HepG2 (cell line): ENCODE measurements around the gene ATAD3C. TPM values are rescaled to one million over a fixed set of nuclear protein-coding genes. Genes with fewer than 3 reads are reported as not detected.

Source experiments
- BORCS8-MEF2B ChIP-seq: sonication (generic); formaldehyde crosslinking; IDR thresholded peaks from 2 replicates; pipeline ENCODE4 v1.8.0; 2022; ENCODE audit warnings: mild to moderate bottlenecking, missing genetic modification reagents
- EHMT2 ChIP-seq: fragments of 200-600 bp; sonication (generic); IDR thresholded peaks from 2 replicates; pipeline ENCODE4 v1.7.0; 2017; ENCODE audit warnings: antibody characterized with exemption, low read depth, low read length, borderline replicate concordance
- ELF3 ChIP-seq: IDR thresholded peaks from 2 replicates; pipeline ENCODE4 v1.6.1; 2016; ENCODE audit warnings: missing genetic modification reagents, missing compliant biosample characterization
- FOXO1 ChIP-seq: sonication (generic); formaldehyde crosslinking; IDR thresholded peaks from 2 replicates; pipeline ENCODE4 v1.4.0; 2020; ENCODE audit warnings: missing genetic modification reagents
- HES4 ChIP-seq: sonication (generic); formaldehyde crosslinking; IDR thresholded peaks from 2 replicates; pipeline ENCODE4 v1.9.0; 2021; ENCODE audit warnings: mild to moderate bottlenecking, missing genetic modification reagents, borderline replicate concordance
- HNRNPUL1 ChIP-seq: fragments of 200-400 bp; formaldehyde crosslinking; IDR thresholded peaks from 2 replicates; pipeline ENCODE4 v1.6.1; 2017; ENCODE audit warnings: low read depth, mild to moderate bottlenecking, low read length, moderate library complexity
- MAX ChIP-seq: IDR thresholded peaks from 2 replicates; pipeline ENCODE4 v1.6.1; 2012; ENCODE audit warnings: inconsistent platforms
- NCOA2 ChIP-seq: sonication (generic); formaldehyde crosslinking; IDR thresholded peaks from 2 replicates; pipeline ENCODE4 v1.8.0; 2022; ENCODE audit warnings: inconsistent platforms
- NFYC ChIP-seq: IDR thresholded peaks from 2 replicates; pipeline ENCODE4 v1.6.1; 2016; ENCODE audit warnings: missing genetic modification reagents, missing compliant biosample characterization
- PRPF4 ChIP-seq: fragments of 200-400 bp; formaldehyde crosslinking; IDR thresholded peaks from 2 replicates; pipeline ENCODE4 v1.6.1; 2016; ENCODE audit warnings: low read length, low read depth; ENCODE audit not compliant: poor library complexity, severe bottlenecking
- RNF219 ChIP-seq: sonication (generic); formaldehyde crosslinking; IDR thresholded peaks from 2 replicates; pipeline ENCODE4 v1.5.0; 2020; ENCODE audit warnings: mild to moderate bottlenecking, missing genetic modification reagents
- SALL1 ChIP-seq: sonication (generic); formaldehyde crosslinking; IDR thresholded peaks from 2 replicates; pipeline ENCODE4 v1.8.0; 2022; ENCODE audit warnings: mild to moderate bottlenecking, missing genetic modification reagents
- ZFP36 ChIP-seq: fragments of 150-350 bp; IDR thresholded peaks from 2 replicates; pipeline ENCODE4 v1.6.1; 2018; ENCODE audit warnings: borderline replicate concordance, low read length, low read depth; ENCODE audit not compliant: partially characterized antibody
- ZNF501 ChIP-seq: sonication (generic); formaldehyde crosslinking; IDR thresholded peaks from 2 replicates; pipeline ENCODE4 v1.5.1; 2020; ENCODE audit warnings: mild to moderate bottlenecking, moderate library complexity, missing genetic modification reagents
- ZNF792 ChIP-seq: IDR thresholded peaks from 2 replicates; pipeline ENCODE4 v1.6.1; 2016
- ZNF850 ChIP-seq: sonication (generic); formaldehyde crosslinking; conservative IDR thresholded peaks from 2 replicates; pipeline ENCODE4 v1.9.0; 2021; ENCODE audit warnings: mild to moderate bottlenecking, missing genetic modification reagents
- polyA plus RNA-seq, 8 experiments: library from polyadenylated mRNA; depleted of rRNA in 3 of 8; stranded (reverse) in 7 of 8; unstranded in 1 of 8; fragments of >200 nt; fragmentation: Illumina TruSeq in 4 of 8; extraction: Trizol in 4 of 8; gene quantifications; 2 replicates each; pipeline versions ENCODE4 v1.2.1 to v1.2.3, GENCODE V29; 2011 to 2016; ENCODE audit warnings: low read depth in 4 of 8, missing spikeins in 1 of 8, mixed read lengths in 1 of 8; ENCODE audit not compliant: insufficient read depth in 1 of 8
- total RNA-seq, 5 experiments: library from RNA; depleted of rRNA; stranded (reverse); fragments of >200 nt; fragmentation: Illumina TruSeq; extraction: Trizol; gene quantifications; 2 replicates each; pipeline ENCODE4 v1.2.3, GENCODE V29; 2016; ENCODE audit warnings: low read depth in 1 of 5
- TF ChIP-seq, protein P1 (sequence below), 2 experiments: IDR thresholded peaks; 2 replicates each; pipeline ENCODE4 v1.6.1; 2011 to 2012; ENCODE audit warnings: low read length in 2 of 2, borderline replicate concordance in 1 of 2, low read depth in 1 of 2, mild to moderate bottlenecking in 1 of 2, moderate library complexity in 1 of 2
- TF ChIP-seq, protein P2 (sequence below): sonication (generic); formaldehyde crosslinking; IDR thresholded peaks from 2 replicates; pipeline ENCODE4 v1.8.0; 2022; ENCODE audit warnings: missing genetic modification reagents, mild to moderate bottlenecking, inconsistent platforms, borderline replicate concordance
- TF ChIP-seq, protein P3 (sequence below): sonication (generic); formaldehyde crosslinking; conservative IDR thresholded peaks from 2 replicates; pipeline ENCODE4 v1.4.0; 2020; ENCODE audit warnings: missing genetic modification reagents

Gene ATAD3C
- total and polyA plus RNA-seq, 2 of the 13 experiments (the other 11 are each of a cell fraction or from before 2014, with no cell fraction given) = 2.4 to 3.2 TPM

GRCh38 chr1:1511533-1512285, 62.2 kb downstream of the ATAD3C start, which contains the start of gene ATAD3A (continued):
- TF ChIP-seq RNF219 (no peak), NFYC (CRISPR knock-in tag) (peak; percentile 91), ZNF792 (CRISPR knock-in tag) (peak; percentile 40; the same call in 1 of the 2 replicates), ZNF850 (CRISPR knock-in tag) (no peak), NCOA2 (CRISPR knock-in tag) (peak; percentile 48; the same call in 1 of the 2 replicates), FOXO1 (CRISPR knock-in tag) (no peak; the same call in 1 of the 2 replicates), BORCS8-MEF2B (CRISPR knock-in tag) (peak; percentile 41; the same call in 1 of the 2 replicates), HNRNPUL1 (peak; percentile 59; the same call in 1 of the 2 replicates), MAX (peak; percentile 80), ZFP36 (no peak), EHMT2 (no peak), ZNF501 (peak; percentile 76), PRPF4 (no peak), SALL1 (CRISPR knock-in tag) (peak; percentile 85), ELF3 (CRISPR knock-in tag) (peak; percentile 67), HES4 (CRISPR knock-in tag) (0 out of 2 replicates have a peak, but pooled peaks have one; percentile 38)
- TF ChIP-seq, protein P1, sequence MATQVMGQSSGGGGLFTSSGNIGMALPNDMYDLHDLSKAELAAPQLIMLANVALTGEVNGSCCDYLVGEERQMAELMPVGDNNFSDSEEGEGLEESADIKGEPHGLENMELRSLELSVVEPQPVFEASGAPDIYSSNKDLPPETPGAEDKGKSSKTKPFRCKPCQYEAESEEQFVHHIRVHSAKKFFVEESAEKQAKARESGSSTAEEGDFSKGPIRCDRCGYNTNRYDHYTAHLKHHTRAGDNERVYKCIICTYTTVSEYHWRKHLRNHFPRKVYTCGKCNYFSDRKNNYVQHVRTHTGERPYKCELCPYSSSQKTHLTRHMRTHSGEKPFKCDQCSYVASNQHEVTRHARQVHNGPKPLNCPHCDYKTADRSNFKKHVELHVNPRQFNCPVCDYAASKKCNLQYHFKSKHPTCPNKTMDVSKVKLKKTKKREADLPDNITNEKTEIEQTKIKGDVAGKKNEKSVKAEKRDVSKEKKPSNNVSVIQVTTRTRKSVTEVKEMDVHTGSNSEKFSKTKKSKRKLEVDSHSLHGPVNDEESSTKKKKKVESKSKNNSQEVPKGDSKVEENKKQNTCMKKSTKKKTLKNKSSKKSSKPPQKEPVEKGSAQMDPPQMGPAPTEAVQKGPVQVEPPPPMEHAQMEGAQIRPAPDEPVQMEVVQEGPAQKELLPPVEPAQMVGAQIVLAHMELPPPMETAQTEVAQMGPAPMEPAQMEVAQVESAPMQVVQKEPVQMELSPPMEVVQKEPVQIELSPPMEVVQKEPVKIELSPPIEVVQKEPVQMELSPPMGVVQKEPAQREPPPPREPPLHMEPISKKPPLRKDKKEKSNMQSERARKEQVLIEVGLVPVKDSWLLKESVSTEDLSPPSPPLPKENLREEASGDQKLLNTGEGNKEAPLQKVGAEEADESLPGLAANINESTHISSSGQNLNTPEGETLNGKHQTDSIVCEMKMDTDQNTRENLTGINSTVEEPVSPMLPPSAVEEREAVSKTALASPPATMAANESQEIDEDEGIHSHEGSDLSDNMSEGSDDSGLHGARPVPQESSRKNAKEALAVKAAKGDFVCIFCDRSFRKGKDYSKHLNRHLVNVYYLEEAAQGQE (IDR thresholded peaks at IDR 0.05; ENCODE audit: borderline replicate concordance in 1 of 2, low read depth in 1 of 2, low read length in 2 of 2) = 0 out of 4 replicates have a peak, but pooled peaks of 1 of the 2 experiments have one; percentile 50
- TF ChIP-seq, protein P2, sequence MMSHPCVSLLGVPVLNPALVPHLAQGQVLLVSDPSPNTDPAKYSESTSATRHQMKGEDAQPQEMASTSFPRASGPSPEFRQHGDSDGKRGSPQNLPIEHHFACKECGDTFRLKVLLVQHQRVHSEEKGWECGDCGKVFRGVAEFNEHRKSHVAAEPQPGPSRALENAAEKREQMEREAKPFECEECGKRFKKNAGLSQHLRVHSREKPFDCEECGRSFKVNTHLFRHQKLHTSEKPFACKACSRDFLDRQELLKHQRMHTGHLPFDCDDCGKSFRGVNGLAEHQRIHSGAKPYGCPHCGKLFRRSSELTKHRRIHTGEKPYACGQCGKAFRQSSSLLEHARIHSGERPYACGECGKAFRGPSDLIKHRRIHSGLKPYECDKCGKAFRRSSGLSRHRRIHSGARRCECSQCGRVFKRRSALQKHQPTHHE (CRISPR knock-in tag) = peak; percentile 51; the same call in 1 of the 2 replicates
- TF ChIP-seq, protein P3, sequence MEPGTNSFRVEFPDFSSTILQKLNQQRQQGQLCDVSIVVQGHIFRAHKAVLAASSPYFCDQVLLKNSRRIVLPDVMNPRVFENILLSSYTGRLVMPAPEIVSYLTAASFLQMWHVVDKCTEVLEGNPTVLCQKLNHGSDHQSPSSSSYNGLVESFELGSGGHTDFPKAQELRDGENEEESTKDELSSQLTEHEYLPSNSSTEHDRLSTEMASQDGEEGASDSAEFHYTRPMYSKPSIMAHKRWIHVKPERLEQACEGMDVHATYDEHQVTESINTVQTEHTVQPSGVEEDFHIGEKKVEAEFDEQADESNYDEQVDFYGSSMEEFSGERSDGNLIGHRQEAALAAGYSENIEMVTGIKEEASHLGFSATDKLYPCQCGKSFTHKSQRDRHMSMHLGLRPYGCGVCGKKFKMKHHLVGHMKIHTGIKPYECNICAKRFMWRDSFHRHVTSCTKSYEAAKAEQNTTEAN (CRISPR knock-in tag) = no peak
